Measurements from ENCODE around the gene TMCC1.

DNA sequence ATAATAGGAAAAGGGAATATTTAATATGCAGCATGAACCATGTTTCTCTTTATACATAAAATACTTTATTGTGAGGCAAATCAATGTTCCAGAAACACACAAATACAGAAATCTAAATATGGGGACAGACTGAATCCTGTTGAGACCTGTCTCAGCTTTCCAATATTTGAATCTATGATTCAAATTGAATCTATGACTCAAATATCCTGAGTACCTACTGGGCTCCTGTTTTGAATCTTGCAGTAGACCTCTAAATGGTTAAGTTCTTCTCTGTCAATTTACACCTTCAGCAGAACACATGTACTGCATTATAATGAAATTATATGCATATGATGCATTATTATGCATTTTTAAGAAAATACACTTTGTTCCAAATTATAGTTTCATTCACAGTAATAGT is 143.8 kb downstream of the TMCC1 start:
- TF ChIP-seq NFRKB (IDR thresholded peaks at IDR 0.05) (no peak), HDGF (IDR thresholded peaks at IDR 0.05; ENCODE audit: borderline replicate concordance) (no peak), FOXK2 (IDR thresholded peaks at IDR 0.05) (no peak), SUZ12 (IDR thresholded peaks at IDR 0.05) (no peak), SP1 (IDR thresholded peaks at IDR 0.05) (no peak), CTBP1 (IDR thresholded peaks at IDR 0.05; ENCODE audit: borderline replicate concordance) (no peak), BHLHE40 (IDR thresholded peaks at IDR 0.05; ENCODE audit: borderline replicate concordance) (no peak), TARDBP (IDR thresholded peaks at IDR 0.05) (no peak)
- TF ChIP-seq, protein P1, sequence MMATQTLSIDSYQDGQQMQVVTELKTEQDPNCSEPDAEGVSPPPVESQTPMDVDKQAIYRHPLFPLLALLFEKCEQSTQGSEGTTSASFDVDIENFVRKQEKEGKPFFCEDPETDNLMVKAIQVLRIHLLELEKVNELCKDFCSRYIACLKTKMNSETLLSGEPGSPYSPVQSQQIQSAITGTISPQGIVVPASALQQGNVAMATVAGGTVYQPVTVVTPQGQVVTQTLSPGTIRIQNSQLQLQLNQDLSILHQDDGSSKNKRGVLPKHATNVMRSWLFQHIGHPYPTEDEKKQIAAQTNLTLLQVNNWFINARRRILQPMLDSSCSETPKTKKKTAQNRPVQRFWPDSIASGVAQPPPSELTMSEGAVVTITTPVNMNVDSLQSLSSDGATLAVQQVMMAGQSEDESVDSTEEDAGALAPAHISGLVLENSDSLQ (IDR thresholded peaks at IDR 0.05) = no peak
